Fibroblast of pulmonary artery (primary cell): ENCODE data around the gene TTC31.
A peak's percentile ranks its signal among the peaks of the same experiment; 100 is the strongest.

Source experiments
- DNase-seq: peaks from one replicate; pipeline ENCODE4 v3.0.0-alpha.2; 2010; ENCODE audit warnings: low read depth
- H3K4me3 ChIP-seq: replicated peaks from 2 replicates; pipeline ENCODE4 v1.5.1; 2011; ENCODE audit warnings: low read depth, mild to moderate bottlenecking, control low read depth, low read length, moderate library complexity
- TF ChIP-seq, protein P1 (sequence below): IDR thresholded peaks from 2 replicates; pipeline ENCODE4 v1.5.1; 2011; ENCODE audit warnings: mild to moderate bottlenecking, control low read depth, low read length, inconsistent platforms; ENCODE audit errors: missing control alignments

The TTC31 gene

DNA sequence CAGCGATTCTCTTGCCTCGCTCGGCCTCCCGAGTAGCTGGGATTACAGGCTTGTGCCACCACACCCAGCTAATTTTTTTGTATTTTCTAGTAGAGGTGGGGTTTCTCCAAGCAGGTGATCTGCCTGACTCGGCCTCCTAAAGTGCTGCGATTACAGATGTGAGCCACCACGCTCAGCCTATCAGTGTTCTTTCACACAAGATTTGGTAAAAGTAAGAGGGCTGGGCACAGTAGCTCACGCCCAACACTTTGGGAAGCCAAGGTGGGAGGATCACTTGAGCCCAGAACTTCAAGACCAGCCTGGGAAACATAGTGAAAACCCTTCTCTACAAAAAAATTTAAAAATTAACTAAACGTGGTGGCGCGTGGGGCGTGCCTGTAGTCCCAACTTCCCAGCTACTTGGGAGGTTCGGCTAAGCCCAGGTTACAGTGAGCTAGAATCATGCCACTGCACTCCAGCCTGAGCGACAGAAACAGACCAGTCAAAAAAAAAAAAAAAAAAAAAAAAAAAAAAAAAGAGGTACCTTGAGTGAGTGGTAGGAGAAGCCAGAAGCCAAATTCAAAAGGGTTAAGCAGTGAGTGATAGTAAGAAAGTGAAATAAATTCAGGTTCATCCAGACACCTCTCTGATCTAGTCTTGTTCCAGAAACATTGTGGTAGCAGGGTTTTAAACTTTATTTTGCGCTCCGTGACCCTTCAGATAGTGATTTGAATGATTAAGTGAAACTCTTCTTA lies 11.4 kb upstream of the TTC31 start:
- TF ChIP-seq, protein P1, sequence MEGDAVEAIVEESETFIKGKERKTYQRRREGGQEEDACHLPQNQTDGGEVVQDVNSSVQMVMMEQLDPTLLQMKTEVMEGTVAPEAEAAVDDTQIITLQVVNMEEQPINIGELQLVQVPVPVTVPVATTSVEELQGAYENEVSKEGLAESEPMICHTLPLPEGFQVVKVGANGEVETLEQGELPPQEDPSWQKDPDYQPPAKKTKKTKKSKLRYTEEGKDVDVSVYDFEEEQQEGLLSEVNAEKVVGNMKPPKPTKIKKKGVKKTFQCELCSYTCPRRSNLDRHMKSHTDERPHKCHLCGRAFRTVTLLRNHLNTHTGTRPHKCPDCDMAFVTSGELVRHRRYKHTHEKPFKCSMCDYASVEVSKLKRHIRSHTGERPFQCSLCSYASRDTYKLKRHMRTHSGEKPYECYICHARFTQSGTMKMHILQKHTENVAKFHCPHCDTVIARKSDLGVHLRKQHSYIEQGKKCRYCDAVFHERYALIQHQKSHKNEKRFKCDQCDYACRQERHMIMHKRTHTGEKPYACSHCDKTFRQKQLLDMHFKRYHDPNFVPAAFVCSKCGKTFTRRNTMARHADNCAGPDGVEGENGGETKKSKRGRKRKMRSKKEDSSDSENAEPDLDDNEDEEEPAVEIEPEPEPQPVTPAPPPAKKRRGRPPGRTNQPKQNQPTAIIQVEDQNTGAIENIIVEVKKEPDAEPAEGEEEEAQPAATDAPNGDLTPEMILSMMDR = no peak
- H3K4me3 ChIP-seq = peak overlapping the region; percentile 66
- DNase-seq = no peak

DNA sequence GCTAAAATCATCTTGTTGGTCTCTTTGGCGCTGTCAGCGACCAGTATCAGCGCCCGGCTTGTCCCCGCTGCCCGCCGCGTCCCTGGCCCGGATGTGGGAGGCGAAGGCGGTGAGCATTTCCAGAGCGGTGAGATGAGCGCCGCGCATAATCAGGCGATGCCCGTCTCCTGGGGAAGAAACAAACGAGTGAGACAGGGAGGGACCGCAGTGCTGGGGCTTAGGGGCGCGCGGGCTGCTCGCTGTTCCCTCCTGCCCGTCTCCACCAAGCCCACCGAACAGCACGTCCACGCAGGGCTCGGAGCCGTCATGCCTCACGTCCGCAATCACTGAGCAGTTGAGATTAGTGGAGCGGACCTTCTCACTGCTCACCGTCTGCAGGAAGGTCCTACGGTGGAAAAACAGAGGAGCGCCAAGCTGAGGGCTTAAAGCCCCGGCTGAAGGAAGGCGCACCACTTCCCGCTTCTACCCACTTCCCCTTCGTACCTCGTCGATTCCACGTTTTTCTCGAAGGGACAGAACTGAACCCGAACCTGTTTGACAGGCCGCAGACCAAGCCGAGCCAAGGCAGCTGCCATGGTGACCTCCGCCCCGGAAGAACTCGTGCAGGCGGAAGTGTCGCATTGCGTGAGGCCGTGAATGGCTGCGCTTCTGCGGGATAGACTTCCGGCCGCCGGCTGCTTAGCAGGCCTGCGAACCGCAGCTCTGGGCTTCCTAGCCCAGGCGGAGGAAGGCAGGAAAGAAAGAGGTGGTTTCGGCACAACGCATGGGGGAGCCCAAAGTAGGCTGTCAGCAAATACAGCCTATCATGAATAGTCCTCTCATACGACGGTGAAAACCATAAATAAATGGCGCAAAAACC lies 10.6 kb upstream of the TTC31 start, which contains the start of gene MRPL53:
Gene MRPL53, minus strand, starts transcription at position 595 of the 859 bp plus-strand sequence. Its CDS starts 20 bp downstream, at position 575.
- H3K4me3 ChIP-seq = peak within 1 kb of the TSS; percentile 66
- peak; percentile 96 for DNase-seq
- TF ChIP-seq, protein P1 = no peak

- TF ChIP-seq, protein P1 = no peak
- no peak for DNase-seq
- H3K4me3 ChIP-seq = peak overlapping the region; percentile 66
Observed at GRCh38 chr2:74472945-74473258, 10.0 kb upstream of the TTC31 start.

DNA sequence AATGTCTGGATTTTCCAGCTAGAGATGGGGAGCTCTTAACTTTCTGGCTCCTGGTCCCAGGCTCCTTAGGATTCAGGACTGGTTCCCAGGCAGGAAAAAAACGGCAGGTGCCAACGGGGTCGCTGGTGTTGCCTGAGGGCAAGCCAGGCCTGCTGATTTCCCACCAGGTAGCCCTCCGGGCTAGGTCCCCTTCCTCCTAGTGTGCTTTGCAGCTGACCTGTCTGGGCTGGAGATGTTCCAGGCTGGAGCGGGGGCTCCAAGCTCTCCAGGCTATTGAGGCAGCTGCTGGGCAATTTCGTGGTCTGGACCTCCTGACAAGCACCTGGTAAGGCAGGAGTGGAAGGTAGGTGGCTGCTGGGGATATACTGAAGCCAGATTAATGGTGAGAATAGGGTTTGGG lies 8.4 kb upstream of the TTC31 start:
- no peak overlapping the region for H3K4me3 ChIP-seq
- DNase-seq = no peak
- TF ChIP-seq, protein P1 = no peak

- TF ChIP-seq, protein P1 = peak; percentile 38
- no peak overlapping the region for H3K4me3 ChIP-seq
- DNase-seq = no peak
Observed at GRCh38 chr2:74474899-74475298, 8.0 kb upstream of the TTC31 start.

- H3K4me3 ChIP-seq = peak overlapping the region; percentile 98
- TF ChIP-seq, protein P1 = no peak
- DNase-seq = no peak
Observed at GRCh38 chr2:74481431-74481830, 1.4 kb upstream of the TTC31 start.
